OCI-LY1 (cell line): ENCODE results near the gene KAT8.

Experiments
- H2AFZ ChIP-seq: fragments of 200-600 bp; sonication (generic), shearing (Covaris generic); 2 replicates; pipeline ENCODE4 v1.6.0; 2014; ENCODE audit warnings: antibody characterized with exemption, mild to moderate bottlenecking, low read length
- H3F3A ChIP-seq: fragments of 200-600 bp; sonication (generic), shearing (Covaris generic); 2 replicates; pipeline ENCODE4 v1.6.0; 2014; ENCODE audit warnings: mild to moderate bottlenecking, antibody characterized with exemption, low read length, moderate library complexity; ENCODE audit not compliant: insufficient read depth
- H3K27ac ChIP-seq: fragments of 200-600 bp; sonication (generic); 2 replicates; pipeline ENCODE4 v1.5.1; 2014; ENCODE audit warnings: low read length, mixed run types, mild to moderate bottlenecking, low read depth; ENCODE audit not compliant: poor library complexity, severe bottlenecking
- H3K27me3 ChIP-seq: fragments of 200-600 bp; sonication (generic); 2 replicates; pipeline ENCODE4 v1.6.0; 2014; ENCODE audit warnings: antibody characterized with exemption, mild to moderate bottlenecking, low read length, moderate library complexity; ENCODE audit not compliant: insufficient read depth
- H3K36me3 ChIP-seq: fragments of 200-600 bp; sonication (generic); 2 replicates; pipeline ENCODE4 v1.6.1; 2014; ENCODE audit warnings: mild to moderate bottlenecking, antibody characterized with exemption, low read length, moderate library complexity, mixed read lengths; ENCODE audit not compliant: insufficient read depth
- H3K4me1 ChIP-seq: fragments of 200-600 bp; sonication (generic); 2 replicates; pipeline ENCODE4 v1.5.1; 2014; ENCODE audit warnings: mild to moderate bottlenecking, low read length, moderate library complexity; ENCODE audit not compliant: insufficient read depth, severe bottlenecking
- H3K4me2 ChIP-seq: fragments of 200-600 bp; sonication (generic), shearing (Covaris generic); 2 replicates; pipeline ENCODE4 v1.6.1; 2014; ENCODE audit warnings: low read length
- H3K4me3 ChIP-seq: fragments of 200-600 bp; sonication (generic); 2 replicates; pipeline ENCODE4 v1.5.1; 2014; ENCODE audit warnings: low read length, low read depth, mild to moderate bottlenecking, mixed read lengths; ENCODE audit not compliant: poor library complexity, severe bottlenecking
- H3K79me2 ChIP-seq: fragments of 200-600 bp; shearing (Covaris generic); 2 replicates; pipeline ENCODE4 v1.6.1; 2016; ENCODE audit warnings: mixed run types, low read length, mixed read lengths; ENCODE audit not compliant: insufficient read depth
- H3K9ac ChIP-seq: fragments of 200-600 bp; sonication (generic), shearing (Covaris generic); 2 replicates; pipeline ENCODE4 v1.6.1; 2014; ENCODE audit warnings: mild to moderate bottlenecking, low read length, mixed read lengths
- H3K9me2 ChIP-seq: fragments of 200-600 bp; sonication (generic), shearing (Covaris generic); 2 replicates; pipeline ENCODE4 v1.6.1; 2014; ENCODE audit warnings: low read depth, mild to moderate bottlenecking, low read length, mixed read lengths
- H3K9me3 ChIP-seq: fragments of 200-600 bp; shearing (Covaris generic); 2 replicates; pipeline ENCODE4 v1.6.1; 2014; ENCODE audit warnings: low read length, mixed read lengths
- H4K20me1 ChIP-seq: fragments of 200-600 bp; sonication (generic), shearing (Covaris generic); 2 replicates; pipeline ENCODE4 v1.6.0; 2016; ENCODE audit warnings: mild to moderate bottlenecking, low read length; ENCODE audit not compliant: insufficient read depth
- CTCF ChIP-seq: fragments of 200-600 bp; sonication (generic), shearing (Covaris generic); IDR thresholded peaks from 2 replicates; pipeline ENCODE4 v1.5.1; 2017; ENCODE audit warnings: mild to moderate bottlenecking, antibody characterized with exemption, low read length, moderate library complexity, mixed read lengths
- EZH2 ChIP-seq: fragments of 200-600 bp; sonication (generic), shearing (Covaris generic); IDR thresholded peaks from 2 replicates; pipeline ENCODE4 v1.8.0; 2017; ENCODE audit warnings: borderline replicate concordance, mixed run types, mild to moderate bottlenecking, antibody characterized with exemption, low read length, moderate library complexity, mixed read lengths

KAT8 gene

GRCh38 chr16:31078597-31079341 lies 38.7 kb upstream of the KAT8 start:
- H3K4me1 ChIP-seq = peaks cover 9% of the 10 kb centered on the region

GRCh38 chr16:31079342-31079944 lies 38.0 kb upstream of the KAT8 start:
- Histone ChIP-seq H3K9me2 (no peaks in the 10 kb centered on the region), H3F3A (no peaks in the 10 kb centered on the region), H3K79me2 (0 out of 2 replicates have a peak, but pooled peaks cover 3% of the 10 kb centered on the region), H3K4me3 (no peak overlapping the region), H3K4me2 (no peak overlapping the region), H3K27me3 (no peaks in the 10 kb centered on the region), H4K20me1 (no peaks in the 10 kb centered on the region), H3K27ac (no peak overlapping the region), H3K4me1 (peaks cover 9% of the 10 kb centered on the region), H3K36me3 (peaks cover 68% of the 10 kb centered on the region), H3K9me3 (no peaks in the 10 kb centered on the region), H3K9ac (no peak overlapping the region), H2AFZ (no peak overlapping the region)
- no peak for TF ChIP-seq CTCF
- no peak for TF ChIP-seq EZH2

More at GRCh38 chr16:31078597-31079341, 38.7 kb upstream of the KAT8 start:
- Histone ChIP-seq H3K36me3 (peaks cover 61% of the 10 kb centered on the region), H3K27ac (no peak overlapping the region), H3K4me2 (no peak overlapping the region), H4K20me1 (no peaks in the 10 kb centered on the region), H3K79me2 (0 out of 2 replicates have a peak, but pooled peaks cover 3% of the 10 kb centered on the region), H3K9ac (no peak overlapping the region), H3K4me3 (no peak overlapping the region), H3K27me3 (no peaks in the 10 kb centered on the region), H3F3A (no peaks in the 10 kb centered on the region), H3K9me2 (no peaks in the 10 kb centered on the region), H3K9me3 (no peaks in the 10 kb centered on the region), H2AFZ (no peak overlapping the region)
- TF ChIP-seq CTCF = no peak
- TF ChIP-seq EZH2 = no peak

- no peak overlapping the region for H3K4me3 ChIP-seq
- no peak overlapping the region for H3K27ac ChIP-seq
- H3K27me3 ChIP-seq = no peaks in the 10 kb centered on the region
- H4K20me1 ChIP-seq = no peaks in the 10 kb centered on the region
- H2AFZ ChIP-seq = no peak overlapping the region
- H3K79me2 ChIP-seq = no peaks in the 10 kb centered on the region
- H3K4me2 ChIP-seq = no peak overlapping the region
- no peaks in the 10 kb centered on the region for H3K9me3 ChIP-seq
- no peaks in the 10 kb centered on the region for H3K9me2 ChIP-seq
- no peak for TF ChIP-seq EZH2
- no peak for TF ChIP-seq CTCF
- H3K36me3 ChIP-seq = peaks cover 69% of the 10 kb centered on the region
- H3K4me1 ChIP-seq = peaks cover 5% of the 10 kb centered on the region
- H3F3A ChIP-seq = no peaks in the 10 kb centered on the region
- no peak overlapping the region for H3K9ac ChIP-seq
Observed at GRCh38 chr16:31080035-31080629, 37.3 kb upstream of the KAT8 start.
